HEK293 (cell line): ENCODE measurements around the gene DGKD.

Source experiments
- BCL11A ChIP-seq: fragments of 450-650 bp; formaldehyde crosslinking; IDR thresholded peaks from 2 replicates; pipeline ENCODE4 v1.5.1; 2016; ENCODE audit warnings: low read depth, missing biosample characterization, missing genetic modification characterization
- IKZF3 ChIP-seq: fragments of 450-650 bp; IDR thresholded peaks from 2 replicates; pipeline ENCODE4 v1.5.0; 2018; ENCODE audit warnings: missing biosample characterization, mild to moderate bottlenecking, missing genetic modification characterization, moderate library complexity
- TSHZ1 ChIP-seq: fragments of 450-650 bp; formaldehyde crosslinking; IDR thresholded peaks from 2 replicates; pipeline ENCODE4 v1.5.1; 2016; ENCODE audit warnings: missing biosample characterization, missing genetic modification characterization, borderline replicate concordance
- YY1 ChIP-seq: fragments of 450-650 bp; formaldehyde crosslinking; IDR thresholded peaks from 2 replicates; pipeline ENCODE4 v1.5.1; 2018; ENCODE audit warnings: missing biosample characterization, missing genetic modification characterization
- ZBTB7A ChIP-seq: fragments of 450-650 bp; formaldehyde crosslinking; IDR thresholded peaks from 2 replicates; pipeline ENCODE4 v1.5.1; 2016; ENCODE audit warnings: low read depth, missing biosample characterization, missing genetic modification characterization
- ZNF138 ChIP-seq: fragments of 450-650 bp; formaldehyde crosslinking; IDR thresholded peaks from 2 replicates; pipeline ENCODE4 v1.5.1; 2016; ENCODE audit warnings: missing biosample characterization, missing genetic modification characterization, borderline replicate concordance
- ZNF184 ChIP-seq: fragments of 450-650 bp; IDR thresholded peaks from 2 replicates; pipeline ENCODE4 v1.5.1; 2018; ENCODE audit warnings: missing biosample characterization, mild to moderate bottlenecking, missing genetic modification characterization
- ZNF514 ChIP-seq: fragments of 450-650 bp; formaldehyde crosslinking; IDR thresholded peaks from 2 replicates; pipeline ENCODE4 v1.5.1; 2016; ENCODE audit warnings: missing biosample characterization, missing genetic modification characterization
- ZNF521 ChIP-seq: fragments of 450-650 bp; formaldehyde crosslinking; IDR thresholded peaks from 2 replicates; pipeline ENCODE4 v1.5.1; 2017; ENCODE audit warnings: missing biosample characterization, mild to moderate bottlenecking, missing genetic modification characterization
- ZNF623 ChIP-seq: fragments of 450-650 bp; formaldehyde crosslinking; IDR thresholded peaks from 2 replicates; pipeline ENCODE4 v1.5.1; 2016; ENCODE audit warnings: missing biosample characterization, missing genetic modification characterization
- TF ChIP-seq, protein P1 (sequence below): fragments of 450-650 bp; formaldehyde crosslinking; IDR thresholded peaks from 2 replicates; pipeline ENCODE4 v1.5.1; 2016; ENCODE audit warnings: missing biosample characterization, missing genetic modification characterization
- TF ChIP-seq, protein P2 (sequence below): fragments of 450-650 bp; formaldehyde crosslinking; IDR thresholded peaks from 2 replicates; pipeline ENCODE4 v1.5.1; 2017; ENCODE audit warnings: missing biosample characterization, missing genetic modification characterization
- TF ChIP-seq, protein P3 (sequence below): fragments of 450-650 bp; formaldehyde crosslinking; IDR thresholded peaks from 2 replicates; pipeline ENCODE4 v1.5.1; 2016; ENCODE audit warnings: missing biosample characterization, missing genetic modification characterization, borderline replicate concordance

GRCh38 chr2:233448575-233448974 lies 94.3 kb downstream of the DGKD start:
- TF ChIP-seq ZNF514: no peak
- no peak for TF ChIP-seq BCL11A (tag by site-specific recombination)
- TF ChIP-seq, protein P1, sequence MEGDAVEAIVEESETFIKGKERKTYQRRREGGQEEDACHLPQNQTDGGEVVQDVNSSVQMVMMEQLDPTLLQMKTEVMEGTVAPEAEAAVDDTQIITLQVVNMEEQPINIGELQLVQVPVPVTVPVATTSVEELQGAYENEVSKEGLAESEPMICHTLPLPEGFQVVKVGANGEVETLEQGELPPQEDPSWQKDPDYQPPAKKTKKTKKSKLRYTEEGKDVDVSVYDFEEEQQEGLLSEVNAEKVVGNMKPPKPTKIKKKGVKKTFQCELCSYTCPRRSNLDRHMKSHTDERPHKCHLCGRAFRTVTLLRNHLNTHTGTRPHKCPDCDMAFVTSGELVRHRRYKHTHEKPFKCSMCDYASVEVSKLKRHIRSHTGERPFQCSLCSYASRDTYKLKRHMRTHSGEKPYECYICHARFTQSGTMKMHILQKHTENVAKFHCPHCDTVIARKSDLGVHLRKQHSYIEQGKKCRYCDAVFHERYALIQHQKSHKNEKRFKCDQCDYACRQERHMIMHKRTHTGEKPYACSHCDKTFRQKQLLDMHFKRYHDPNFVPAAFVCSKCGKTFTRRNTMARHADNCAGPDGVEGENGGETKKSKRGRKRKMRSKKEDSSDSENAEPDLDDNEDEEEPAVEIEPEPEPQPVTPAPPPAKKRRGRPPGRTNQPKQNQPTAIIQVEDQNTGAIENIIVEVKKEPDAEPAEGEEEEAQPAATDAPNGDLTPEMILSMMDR (tag by site-specific recombination): no peak
- TF ChIP-seq TSHZ1 (tag by site-specific recombination): no peak
- TF ChIP-seq ZNF138 (tag by site-specific recombination): no peak
- TF ChIP-seq, protein P2, sequence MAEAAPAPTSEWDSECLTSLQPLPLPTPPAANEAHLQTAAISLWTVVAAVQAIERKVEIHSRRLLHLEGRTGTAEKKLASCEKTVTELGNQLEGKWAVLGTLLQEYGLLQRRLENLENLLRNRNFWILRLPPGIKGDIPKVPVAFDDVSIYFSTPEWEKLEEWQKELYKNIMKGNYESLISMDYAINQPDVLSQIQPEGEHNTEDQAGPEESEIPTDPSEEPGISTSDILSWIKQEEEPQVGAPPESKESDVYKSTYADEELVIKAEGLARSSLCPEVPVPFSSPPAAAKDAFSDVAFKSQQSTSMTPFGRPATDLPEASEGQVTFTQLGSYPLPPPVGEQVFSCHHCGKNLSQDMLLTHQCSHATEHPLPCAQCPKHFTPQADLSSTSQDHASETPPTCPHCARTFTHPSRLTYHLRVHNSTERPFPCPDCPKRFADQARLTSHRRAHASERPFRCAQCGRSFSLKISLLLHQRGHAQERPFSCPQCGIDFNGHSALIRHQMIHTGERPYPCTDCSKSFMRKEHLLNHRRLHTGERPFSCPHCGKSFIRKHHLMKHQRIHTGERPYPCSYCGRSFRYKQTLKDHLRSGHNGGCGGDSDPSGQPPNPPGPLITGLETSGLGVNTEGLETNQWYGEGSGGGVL (tag by site-specific recombination): no peak
- TF ChIP-seq ZNF184 (tag by site-specific recombination): no peak
- TF ChIP-seq IKZF3 (tag by site-specific recombination): no peak
- no peak for TF ChIP-seq ZNF521 (tag by site-specific recombination)
- TF ChIP-seq YY1: no peak
- TF ChIP-seq, protein P3, sequence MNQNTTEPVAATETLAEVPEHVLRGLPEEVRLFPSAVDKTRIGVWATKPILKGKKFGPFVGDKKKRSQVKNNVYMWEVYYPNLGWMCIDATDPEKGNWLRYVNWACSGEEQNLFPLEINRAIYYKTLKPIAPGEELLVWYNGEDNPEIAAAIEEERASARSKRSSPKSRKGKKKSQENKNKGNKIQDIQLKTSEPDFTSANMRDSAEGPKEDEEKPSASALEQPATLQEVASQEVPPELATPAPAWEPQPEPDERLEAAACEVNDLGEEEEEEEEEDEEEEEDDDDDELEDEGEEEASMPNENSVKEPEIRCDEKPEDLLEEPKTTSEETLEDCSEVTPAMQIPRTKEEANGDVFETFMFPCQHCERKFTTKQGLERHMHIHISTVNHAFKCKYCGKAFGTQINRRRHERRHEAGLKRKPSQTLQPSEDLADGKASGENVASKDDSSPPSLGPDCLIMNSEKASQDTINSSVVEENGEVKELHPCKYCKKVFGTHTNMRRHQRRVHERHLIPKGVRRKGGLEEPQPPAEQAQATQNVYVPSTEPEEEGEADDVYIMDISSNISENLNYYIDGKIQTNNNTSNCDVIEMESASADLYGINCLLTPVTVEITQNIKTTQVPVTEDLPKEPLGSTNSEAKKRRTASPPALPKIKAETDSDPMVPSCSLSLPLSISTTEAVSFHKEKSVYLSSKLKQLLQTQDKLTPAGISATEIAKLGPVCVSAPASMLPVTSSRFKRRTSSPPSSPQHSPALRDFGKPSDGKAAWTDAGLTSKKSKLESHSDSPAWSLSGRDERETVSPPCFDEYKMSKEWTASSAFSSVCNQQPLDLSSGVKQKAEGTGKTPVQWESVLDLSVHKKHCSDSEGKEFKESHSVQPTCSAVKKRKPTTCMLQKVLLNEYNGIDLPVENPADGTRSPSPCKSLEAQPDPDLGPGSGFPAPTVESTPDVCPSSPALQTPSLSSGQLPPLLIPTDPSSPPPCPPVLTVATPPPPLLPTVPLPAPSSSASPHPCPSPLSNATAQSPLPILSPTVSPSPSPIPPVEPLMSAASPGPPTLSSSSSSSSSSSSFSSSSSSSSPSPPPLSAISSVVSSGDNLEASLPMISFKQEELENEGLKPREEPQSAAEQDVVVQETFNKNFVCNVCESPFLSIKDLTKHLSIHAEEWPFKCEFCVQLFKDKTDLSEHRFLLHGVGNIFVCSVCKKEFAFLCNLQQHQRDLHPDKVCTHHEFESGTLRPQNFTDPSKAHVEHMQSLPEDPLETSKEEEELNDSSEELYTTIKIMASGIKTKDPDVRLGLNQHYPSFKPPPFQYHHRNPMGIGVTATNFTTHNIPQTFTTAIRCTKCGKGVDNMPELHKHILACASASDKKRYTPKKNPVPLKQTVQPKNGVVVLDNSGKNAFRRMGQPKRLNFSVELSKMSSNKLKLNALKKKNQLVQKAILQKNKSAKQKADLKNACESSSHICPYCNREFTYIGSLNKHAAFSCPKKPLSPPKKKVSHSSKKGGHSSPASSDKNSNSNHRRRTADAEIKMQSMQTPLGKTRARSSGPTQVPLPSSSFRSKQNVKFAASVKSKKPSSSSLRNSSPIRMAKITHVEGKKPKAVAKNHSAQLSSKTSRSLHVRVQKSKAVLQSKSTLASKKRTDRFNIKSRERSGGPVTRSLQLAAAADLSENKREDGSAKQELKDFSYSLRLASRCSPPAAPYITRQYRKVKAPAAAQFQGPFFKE (tag by site-specific recombination): no peak
- no peak for TF ChIP-seq ZBTB7A (tag by site-specific recombination)
- no peak for TF ChIP-seq ZNF623 (tag by site-specific recombination)
